ENCODE results near the gene QKI. TPM values are rescaled to one million over a fixed set of nuclear protein-coding genes. Genes with fewer than 3 reads are reported as not detected.

Gene QKI
- total and polyA plus RNA-seq, 9 donors: 44.6 to 151 (median 105) TPM

DNA sequence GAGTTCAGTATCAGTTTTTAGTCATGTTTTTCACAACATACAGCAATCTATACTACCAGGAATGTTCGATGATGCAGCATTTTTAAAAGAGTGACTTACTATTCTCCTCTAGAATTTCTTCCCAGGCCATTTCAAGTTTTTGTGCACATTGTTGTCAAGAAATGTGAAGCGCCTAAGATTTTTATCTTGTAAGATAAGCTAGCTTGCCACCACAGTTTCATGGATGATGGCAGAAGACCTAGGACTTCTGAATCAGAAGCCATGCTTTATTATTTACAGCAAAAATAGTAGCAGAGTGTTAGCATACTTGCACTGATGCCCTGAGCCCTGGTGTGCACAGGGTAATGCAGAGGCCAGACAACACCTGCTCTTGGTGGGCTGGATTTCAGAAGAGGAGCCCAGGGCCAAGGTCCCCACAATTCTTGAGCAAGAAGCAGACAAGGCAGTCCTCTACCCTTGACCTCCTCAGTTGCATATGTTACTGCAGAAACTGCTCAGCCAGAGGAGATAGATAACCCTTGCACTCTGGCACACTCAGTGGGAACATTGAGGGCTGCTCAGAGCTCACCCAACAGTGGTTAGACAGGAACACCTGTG lies 99.2 kb downstream of the QKI start:
- intact Hi-C loops (cut with DNase I): no loop called here
- DNase-seq: no peak
- H3K36me3 ChIP-seq: no peaks in the 10 kb centered on the region
- no peak overlapping the region for H3K4me3 ChIP-seq
- H3K27ac ChIP-seq: no peak overlapping the region
- H3K27me3 ChIP-seq: peaks cover 3% of the 10 kb centered on the region
- H3K9me3 ChIP-seq: no peaks in the 10 kb centered on the region
- TF ChIP-seq, protein P1, sequence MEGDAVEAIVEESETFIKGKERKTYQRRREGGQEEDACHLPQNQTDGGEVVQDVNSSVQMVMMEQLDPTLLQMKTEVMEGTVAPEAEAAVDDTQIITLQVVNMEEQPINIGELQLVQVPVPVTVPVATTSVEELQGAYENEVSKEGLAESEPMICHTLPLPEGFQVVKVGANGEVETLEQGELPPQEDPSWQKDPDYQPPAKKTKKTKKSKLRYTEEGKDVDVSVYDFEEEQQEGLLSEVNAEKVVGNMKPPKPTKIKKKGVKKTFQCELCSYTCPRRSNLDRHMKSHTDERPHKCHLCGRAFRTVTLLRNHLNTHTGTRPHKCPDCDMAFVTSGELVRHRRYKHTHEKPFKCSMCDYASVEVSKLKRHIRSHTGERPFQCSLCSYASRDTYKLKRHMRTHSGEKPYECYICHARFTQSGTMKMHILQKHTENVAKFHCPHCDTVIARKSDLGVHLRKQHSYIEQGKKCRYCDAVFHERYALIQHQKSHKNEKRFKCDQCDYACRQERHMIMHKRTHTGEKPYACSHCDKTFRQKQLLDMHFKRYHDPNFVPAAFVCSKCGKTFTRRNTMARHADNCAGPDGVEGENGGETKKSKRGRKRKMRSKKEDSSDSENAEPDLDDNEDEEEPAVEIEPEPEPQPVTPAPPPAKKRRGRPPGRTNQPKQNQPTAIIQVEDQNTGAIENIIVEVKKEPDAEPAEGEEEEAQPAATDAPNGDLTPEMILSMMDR (IDR thresholded peaks at IDR 0.05): no peak
- TF ChIP-seq EP300 (IDR thresholded peaks at IDR 0.05): no peak
- TF ChIP-seq POLR2A (IDR thresholded peaks at IDR 0.05): no peak
- H3K4me1 ChIP-seq (ENCODE audit: insufficient read depth): peaks cover 4% of the 10 kb centered on the region
- 92 to 96% (median 93%) methylated on average over 2 of the region's 2 CpGs for WGBS, 3 donors

DNA sequence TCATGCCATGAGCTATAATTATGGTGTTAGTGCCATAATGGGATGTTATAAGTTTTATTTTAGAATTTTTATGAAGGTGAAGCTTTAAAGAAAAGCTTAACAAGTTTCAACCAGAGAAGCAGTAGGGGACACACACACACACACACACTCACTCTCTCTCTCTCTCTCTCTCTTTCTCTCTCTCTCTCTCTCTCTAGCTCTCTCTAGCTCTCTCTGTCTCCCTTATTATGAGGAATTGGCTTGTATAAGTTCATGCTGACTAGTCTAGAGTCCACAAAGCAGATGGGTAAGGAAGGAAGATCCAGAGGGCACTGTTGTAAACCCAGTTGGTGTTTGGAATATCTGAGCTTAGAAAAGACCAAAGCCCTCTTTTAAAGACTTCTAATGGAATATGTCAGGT lies 102.4 kb downstream of the QKI start:
- Histone ChIP-seq H3K4me3 (no peak overlapping the region), H3K4me1 (ENCODE audit: insufficient read depth) (peaks cover 4% of the 10 kb centered on the region), H3K36me3 (no peaks in the 10 kb centered on the region), H3K9me3 (no peaks in the 10 kb centered on the region), H3K27ac (no peak overlapping the region), H3K27me3 (peaks cover 3% of the 10 kb centered on the region)
- intact Hi-C loops (cut with DNase I): no loop called here
- DNase-seq: no peak
- no peak for TF ChIP-seq POLR2A (IDR thresholded peaks at IDR 0.05)
- TF ChIP-seq EP300 (IDR thresholded peaks at IDR 0.05): no peak
- TF ChIP-seq, protein P1 (IDR thresholded peaks at IDR 0.05): no peak

DNA sequence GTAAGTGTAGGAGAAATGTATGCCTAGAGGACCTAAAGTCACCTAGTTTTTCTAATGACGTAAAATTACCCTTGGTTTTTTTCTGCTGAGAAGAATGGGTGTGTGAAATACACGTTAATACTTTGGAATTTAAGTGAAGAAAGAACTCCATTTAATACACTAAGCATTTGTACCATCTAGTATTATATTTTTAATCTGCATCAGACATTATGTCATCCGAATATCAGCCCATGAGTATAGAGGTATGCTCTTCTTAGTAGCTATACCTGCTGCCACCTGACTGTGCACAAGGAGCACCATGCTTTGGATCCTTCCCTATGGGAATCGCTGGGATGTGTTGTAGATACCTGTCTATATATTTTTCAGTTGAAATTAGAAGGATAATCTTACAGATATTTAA lies 106.4 kb downstream of the QKI start:
- intact Hi-C loops (cut with DNase I): no loop called here
- Histone ChIP-seq H3K9me3 (no peaks in the 10 kb centered on the region), H3K27me3 (no peaks in the 10 kb centered on the region), H3K4me3 (no peak overlapping the region), H3K27ac (no peak overlapping the region), H3K4me1 (ENCODE audit: insufficient read depth) (no peaks in the 10 kb centered on the region), H3K36me3 (no peaks in the 10 kb centered on the region)
- TF ChIP-seq, protein P1 (IDR thresholded peaks at IDR 0.05): no peak
- DNase-seq: no peak
- 92 to 96% (median 94%) methylated on average over 4 of the region's 4 CpGs for WGBS, 3 donors

DNA sequence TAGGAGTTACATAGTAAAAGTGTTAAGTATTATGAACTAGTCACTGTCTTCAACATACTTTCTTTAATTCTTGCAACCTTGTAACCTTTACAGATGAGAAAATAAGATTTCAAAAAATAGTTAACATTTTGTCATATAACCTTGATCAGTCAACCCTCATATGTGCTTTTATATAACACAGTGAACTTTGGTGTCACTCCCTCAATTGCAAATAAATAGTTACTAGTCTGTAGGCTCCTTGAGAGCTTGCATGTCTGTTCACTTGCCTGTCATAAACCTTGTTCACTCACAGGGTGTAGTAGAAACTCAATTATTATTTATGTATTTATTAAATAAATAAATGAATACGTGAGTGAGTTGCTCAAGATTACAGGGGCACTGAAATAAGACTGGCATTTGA lies 107.5 kb downstream of the QKI start:
- no peak overlapping the region for H3K27ac ChIP-seq
- no peaks in the 10 kb centered on the region for H3K36me3 ChIP-seq
- H3K4me3 ChIP-seq: no peak overlapping the region
- intact Hi-C loops (cut with DNase I): no loop called here
- no peak for TF ChIP-seq POLR2A (IDR thresholded peaks at IDR 0.05)
- TF ChIP-seq EP300 (IDR thresholded peaks at IDR 0.05): no peak
- TF ChIP-seq, protein P1 (IDR thresholded peaks at IDR 0.05): no peak
- H3K9me3 ChIP-seq: no peaks in the 10 kb centered on the region
- 84 to 88% (median 87%) methylated on average over 1 of the region's 1 CpG for WGBS, 3 donors
- H3K4me1 ChIP-seq (ENCODE audit: insufficient read depth): no peaks in the 10 kb centered on the region
- DNase-seq: no peak
- no peaks in the 10 kb centered on the region for H3K27me3 ChIP-seq

Measured in ovary (tissue), 9 donors.